HTR-8/SVneo (cell line): Measurements from ENCODE around the gene C5orf46.
A peak's percentile ranks its signal among the peaks of the same experiment; 100 is the strongest.
"Not testable (repeated sequence)": the region's sequence is repeated elsewhere in the genome, so short reads cannot be mapped to it uniquely, and the experiment has no call there.

Experiments
- DNase-seq: peaks from one replicate; pipeline ENCODE4 v3.0.0; 2011; ENCODE audit warnings: low spot score, mixed read lengths; ENCODE audit not compliant: insufficient read length
- FAIRE-seq: peaks from 2 replicates; lab custom pipeline; 2011; peaks lifted over from hg19 to GRCh38; lab: Jason Lieb, UNC

C5orf46 gene

GRCh38 chr5:147906326-147907095, at the start of gene C5orf46:
TSS of gene C5orf46 (minus strand) at chr5:147906538. CDS start at chr5:147906501, 37 bp downstream.
- FAIRE-seq (no peak), DNase-seq (peak; percentile 3)

- DNase-seq: no peak
- no peak for FAIRE-seq
These were observed 48.6 kb upstream of the C5orf46 start for GRCh38 chr5:147954971-147955370.

GRCh38 chr5:147949711-147950573, 43.6 kb upstream of the C5orf46 start:
- FAIRE-seq (no peak), DNase-seq (peak; percentile 45)

GRCh38 chr5:147946658-147947274, 40.4 kb upstream of the C5orf46 start:
- DNase-seq, FAIRE-seq: not testable (repeated sequence)

- FAIRE-seq: no peak
- DNase-seq: no peak
These were observed 33.2 kb upstream of the C5orf46 start for GRCh38 chr5:147939431-147940114.

GRCh38 chr5:147935032-147935431, 28.7 kb upstream of the C5orf46 start:
- peak; percentile 7 for DNase-seq
- FAIRE-seq: no peak

GRCh38 chr5:147930769-147931168, 24.4 kb upstream of the C5orf46 start:
- FAIRE-seq (no peak), DNase-seq (no peak)

- FAIRE-seq (no peak), DNase-seq (no peak)
These were observed 21.6 kb upstream of the C5orf46 start for GRCh38 chr5:147927901-147928300.

GRCh38 chr5:147925020-147925419, 18.7 kb upstream of the C5orf46 start:
- no peak for FAIRE-seq
- DNase-seq: no peak

- no peak for DNase-seq
- FAIRE-seq: no peak
These were observed 14.8 kb upstream of the C5orf46 start for GRCh38 chr5:147921136-147921535.

- FAIRE-seq (no peak), DNase-seq (no peak)
These were observed 14.2 kb upstream of the C5orf46 start for GRCh38 chr5:147920420-147921030.

GRCh38 chr5:147918899-147919298, 12.6 kb upstream of the C5orf46 start:
- FAIRE-seq (no peak), DNase-seq (no peak)

GRCh38 chr5:147918101-147918685, 11.9 kb upstream of the C5orf46 start:
- FAIRE-seq: no peak
- DNase-seq: no peak

- no peak for FAIRE-seq
- no peak for DNase-seq
These were observed 7.4 kb upstream of the C5orf46 start for GRCh38 chr5:147913786-147914185.

GRCh38 chr5:147912011-147912410, 5.7 kb upstream of the C5orf46 start:
- FAIRE-seq: no peak
- no peak for DNase-seq

- DNase-seq (no peak), FAIRE-seq (no peak)
These were observed 5.1 kb upstream of the C5orf46 start for GRCh38 chr5:147911427-147911826.

GRCh38 chr5:147904110-147904509, 2.2 kb downstream of the C5orf46 start:
- FAIRE-seq (no peak), DNase-seq (no peak)

- DNase-seq (no peak), FAIRE-seq (no peak)
These were observed 3.7 kb downstream of the C5orf46 start for GRCh38 chr5:147902609-147903115.

GRCh38 chr5:147901599-147902039, 4.7 kb downstream of the C5orf46 start:
- FAIRE-seq: no peak
- DNase-seq: no peak
